Erythroblast (primary cell): ENCODE data around the gene DGKI.
A peak's percentile ranks its signal among the peaks of the same experiment; 100 is the strongest.

ENCODE experiments used
- DNase-seq, 2 experiments: peaks; one replicate each; lab custom pipeline; 2025; lab: John Stamatoyannopoulos, UW
- GATA1 ChIP-seq: IDR thresholded peaks from 2 replicates; pipeline ENCODE4 v1.6.1; 2011; ENCODE audit warnings: low read depth, mild to moderate bottlenecking, control low read depth, low read length, moderate library complexity
- POLR2A ChIP-seq: IDR thresholded peaks from 2 replicates; pipeline ENCODE4 v1.6.1; 2011; ENCODE audit warnings: mild to moderate bottlenecking, low read length

Gene DGKI

DNA sequence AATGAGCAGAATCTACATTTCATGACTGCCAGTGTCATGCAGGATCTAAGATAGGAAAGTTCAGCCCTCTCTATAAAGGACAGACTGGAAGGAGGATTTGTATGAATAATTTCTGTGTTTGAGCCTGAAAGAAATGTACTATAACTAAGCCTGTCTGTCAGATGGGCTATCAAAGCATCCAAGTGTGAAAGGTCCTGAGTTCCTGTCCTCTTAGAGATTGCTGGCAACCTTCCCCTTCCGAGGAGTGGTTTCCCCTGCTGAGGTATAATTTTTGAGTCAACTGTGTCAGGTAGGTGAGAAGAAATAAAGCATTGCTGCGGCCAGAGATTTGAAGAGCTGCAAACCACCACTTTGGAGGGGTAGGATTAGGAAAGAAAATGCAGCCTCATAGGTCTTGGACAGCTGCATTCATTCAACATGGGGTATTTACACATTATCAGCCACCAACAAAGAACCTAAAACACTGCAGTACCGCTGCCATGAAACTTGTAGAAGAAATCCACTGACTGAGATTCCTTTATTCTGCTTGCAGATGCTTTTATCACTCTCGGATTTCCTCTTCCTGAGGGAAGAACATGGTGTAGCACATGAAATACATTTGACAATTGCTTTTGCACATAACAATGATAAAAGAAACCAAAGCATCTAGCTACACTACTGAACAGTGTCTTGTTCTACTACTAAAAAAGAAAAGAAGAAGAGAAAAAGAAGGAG is 189.1 kb downstream of the DGKI start:
- no peak for DNase-seq
- TF ChIP-seq POLR2A, result no peak
- TF ChIP-seq GATA1, result no peak

- TF ChIP-seq GATA1 (no peak), POLR2A (no peak)
- no peak for DNase-seq
Observed at GRCh38 chr7:137656850-137657232, 189.9 kb downstream of the DGKI start.

DNA sequence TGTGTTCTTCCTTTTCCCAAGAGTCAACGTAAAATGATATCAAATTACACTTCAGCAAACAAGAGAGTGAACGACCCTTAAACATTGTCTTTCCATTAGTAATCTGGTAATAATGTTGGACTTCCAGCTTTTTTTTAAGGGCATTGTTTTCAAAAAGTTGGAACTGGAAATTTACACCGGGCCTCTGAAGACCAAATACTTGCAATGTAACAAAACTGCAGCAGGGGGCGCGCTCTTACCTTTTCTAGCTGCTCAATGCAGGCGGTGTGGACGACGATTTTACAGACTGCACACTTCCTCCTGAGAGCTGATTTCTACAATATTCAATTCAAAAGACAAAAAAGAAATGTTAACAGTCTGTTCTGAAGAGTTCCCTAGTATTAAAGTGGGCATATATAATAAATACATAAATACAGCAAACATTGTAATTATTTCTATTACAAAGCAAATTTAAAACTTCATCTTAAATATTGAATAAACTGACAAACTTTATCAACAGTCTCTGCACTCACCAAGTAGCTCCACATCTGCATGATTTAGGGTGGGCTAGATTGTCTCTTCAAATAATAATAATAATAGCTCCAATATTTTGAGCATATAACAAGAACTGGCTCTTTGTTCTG is 190.4 kb downstream of the DGKI start:
- DNase-seq, result peak; percentile 61 to 77
- TF ChIP-seq GATA1 (no peak), POLR2A (no peak)

- no peak for DNase-seq
- TF ChIP-seq POLR2A (no peak), GATA1 (no peak)
Observed at GRCh38 chr7:137655804-137656203, 191.0 kb downstream of the DGKI start.

DNA sequence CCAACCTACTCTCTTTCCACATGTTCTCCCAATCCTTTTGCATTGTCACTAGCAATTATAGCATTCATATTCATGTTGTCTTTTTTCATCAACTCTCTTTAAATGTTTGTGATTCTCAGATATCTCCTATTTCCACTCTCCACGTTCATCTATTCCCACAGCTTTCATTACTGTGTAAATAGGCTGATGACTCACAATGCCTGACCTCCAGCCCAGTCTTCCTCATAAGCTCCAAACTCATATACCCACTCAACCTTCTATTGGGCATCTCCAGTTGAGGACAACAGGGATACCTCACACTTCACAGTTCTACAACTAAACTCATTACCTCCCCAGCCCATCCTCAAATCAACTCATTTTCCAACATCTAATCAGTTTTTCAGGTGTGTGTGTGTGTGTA is 194.1 kb downstream of the DGKI start:
- DNase-seq, result no peak
- TF ChIP-seq POLR2A, result no peak
- TF ChIP-seq GATA1, result no peak

- DNase-seq, result no peak
- TF ChIP-seq POLR2A (no peak), GATA1 (no peak)
Observed at GRCh38 chr7:137647905-137648565, 198.7 kb downstream of the DGKI start.

- no peak for DNase-seq
- no peak for TF ChIP-seq GATA1
- TF ChIP-seq POLR2A, result no peak
Observed at GRCh38 chr7:137642472-137642871, 204.3 kb downstream of the DGKI start.

DNA sequence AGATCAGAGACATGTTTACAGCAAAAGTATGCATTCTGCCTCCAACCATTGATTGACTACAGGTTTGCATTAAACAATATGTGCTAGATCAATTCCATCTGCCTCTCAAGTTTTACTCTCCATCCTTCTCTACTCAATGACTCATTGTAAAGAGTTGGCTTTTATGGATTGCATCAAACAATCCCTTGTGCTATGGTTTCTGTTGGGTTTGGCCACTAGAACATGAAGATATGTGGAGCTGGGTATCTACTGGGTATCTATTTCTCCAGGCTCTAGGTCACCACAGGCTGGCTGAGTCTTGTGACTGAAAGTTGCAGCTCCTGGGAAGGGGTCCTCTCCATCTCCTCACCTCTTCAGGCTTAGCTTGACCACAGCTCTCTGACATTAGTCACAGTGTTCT is 204.7 kb downstream of the DGKI start:
- TF ChIP-seq POLR2A (no peak), GATA1 (no peak)
- no peak for DNase-seq

- TF ChIP-seq POLR2A (no peak), GATA1 (no peak)
Observed at GRCh38 chr7:137636376-137636775, 210.4 kb downstream of the DGKI start.

GRCh38 chr7:137635874-137636273 is 210.9 kb downstream of the DGKI start:
- no peak for DNase-seq
- TF ChIP-seq GATA1 (no peak), POLR2A (no peak)

More at GRCh38 chr7:137636376-137636775, 210.4 kb downstream of the DGKI start:
- no peak for DNase-seq

GRCh38 chr7:137635132-137635531 is 211.6 kb downstream of the DGKI start:
- no peak for DNase-seq

DNA sequence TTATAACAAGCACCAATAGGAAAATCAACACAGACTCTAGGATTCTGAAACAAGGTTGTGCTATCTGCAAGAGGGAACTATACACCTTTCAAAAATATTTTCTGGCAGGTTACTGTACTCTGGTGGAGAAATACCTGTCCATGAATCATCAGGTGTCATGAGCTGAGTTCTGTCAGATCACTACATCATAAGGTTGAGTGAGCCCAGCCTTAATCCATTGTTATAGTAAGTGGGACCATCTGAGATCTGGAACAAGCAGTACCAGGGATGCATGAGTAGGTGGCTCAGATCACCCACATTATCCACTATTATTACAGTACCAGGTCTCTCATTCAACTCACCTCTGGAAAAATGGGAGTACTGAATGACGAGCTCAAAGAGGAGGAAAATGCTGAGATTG is 212.4 kb downstream of the DGKI start:
- no peak for TF ChIP-seq POLR2A
- TF ChIP-seq GATA1, result no peak
- no peak for DNase-seq

More at GRCh38 chr7:137635132-137635531, 211.6 kb downstream of the DGKI start:
- TF ChIP-seq POLR2A, result no peak
- no peak for TF ChIP-seq GATA1

DNA sequence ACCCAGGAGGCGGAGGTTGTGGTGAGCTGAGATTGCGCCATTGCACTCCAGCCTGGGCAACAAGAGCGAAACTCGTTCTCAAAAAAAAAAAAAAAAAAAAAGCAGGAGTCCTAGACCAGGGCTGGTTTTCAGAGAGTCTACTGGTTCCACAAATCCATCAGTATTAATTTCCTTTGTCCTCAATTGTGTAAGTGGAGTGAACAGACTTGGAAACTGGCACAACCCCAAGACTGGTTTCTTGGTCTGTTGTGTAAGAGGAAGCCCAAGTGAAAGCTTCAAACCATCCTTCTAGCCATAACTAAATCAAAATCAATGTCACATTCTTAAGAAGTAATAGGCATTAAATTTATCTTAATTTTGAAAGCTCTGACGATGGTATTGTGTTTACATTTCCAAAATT is 213.6 kb downstream of the DGKI start:
- no peak for DNase-seq

DNA sequence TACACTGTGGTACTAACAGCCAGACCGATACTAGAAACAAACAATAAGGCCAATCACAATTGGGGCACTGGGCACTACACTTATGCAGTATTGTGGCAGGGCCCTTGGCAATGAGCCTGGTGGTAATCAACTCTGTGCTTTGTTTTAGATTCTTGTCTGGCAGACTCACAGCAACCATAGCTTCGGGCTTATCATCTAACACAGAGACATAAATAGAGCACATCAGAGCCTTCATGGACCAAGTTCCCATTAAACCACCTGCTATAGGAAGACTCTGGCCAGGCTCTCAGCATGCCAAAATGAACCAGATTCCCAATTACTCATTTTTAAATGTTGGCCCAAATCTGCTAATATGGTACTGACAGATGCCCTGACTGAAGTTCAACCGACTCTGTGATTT is 218.6 kb downstream of the DGKI start:
- TF ChIP-seq POLR2A, result no peak
- no peak for TF ChIP-seq GATA1
- no peak for DNase-seq

More for the DNA sequence above, 213.6 kb downstream of the DGKI start:
- TF ChIP-seq GATA1 (no peak), POLR2A (no peak)
